Mesenchymal stem cell (in vitro differentiated cells and primary cell): ENCODE data around the gene CDC42BPG.

Experiments
- DNase-seq: peaks from one replicate; pipeline ENCODE4 v3.0.0-alpha.2; 2013
- H2AFZ ChIP-seq: one replicate; pipeline ENCODE4 v1.6.1; 2013; ENCODE audit warnings: low read depth, mild to moderate bottlenecking, control low read depth, inconsistent platforms, low read length, moderate library complexity
- H2AK5ac ChIP-seq: 2 replicates; pipeline ENCODE4 v1.6.1; 2013; ENCODE audit warnings: low read length, moderate library complexity, mild to moderate bottlenecking, inconsistent platforms; ENCODE audit not compliant: severe bottlenecking
- H2BK120ac ChIP-seq: one replicate; pipeline ENCODE4 v1.6.1; 2013; ENCODE audit warnings: low read depth, mild to moderate bottlenecking, inconsistent platforms, low read length, moderate library complexity
- H2BK12ac ChIP-seq, 2 experiments: one replicate each; pipeline ENCODE4 v1.6.1; 2013; ENCODE audit warnings: inconsistent platforms in 2 of 2, low read length in 2 of 2, mild to moderate bottlenecking in 2 of 2, moderate library complexity in 2 of 2, control low read depth in 1 of 2
- H2BK15ac ChIP-seq: one replicate; pipeline ENCODE4 v1.6.1; 2013; ENCODE audit warnings: mild to moderate bottlenecking, low read depth, inconsistent platforms; ENCODE audit not compliant: poor library complexity, severe bottlenecking
- H2BK5ac ChIP-seq: 2 replicates; pipeline ENCODE4 v1.6.1; 2013; ENCODE audit warnings: low read depth, mild to moderate bottlenecking, low read length, control low read depth, inconsistent platforms; ENCODE audit not compliant: poor library complexity, severe bottlenecking
- H3K14ac ChIP-seq, 2 experiments: one replicate each; pipeline ENCODE4 v1.6.1; 2013; ENCODE audit warnings: inconsistent platforms in 2 of 2, low read length in 2 of 2, control low read depth in 1 of 2, mild to moderate bottlenecking in 1 of 2, moderate library complexity in 1 of 2
- H3K18ac ChIP-seq, 2 experiments: one replicate each; pipeline ENCODE4 v1.6.1; 2013; ENCODE audit warnings: inconsistent platforms in 2 of 2, low read length in 2 of 2, control low read depth in 1 of 2, low read depth in 1 of 2, mild to moderate bottlenecking in 1 of 2
- H3K23ac ChIP-seq, 2 experiments: one replicate each; pipeline ENCODE4 v1.6.1; 2013; ENCODE audit warnings: inconsistent platforms in 2 of 2, low read length in 2 of 2, mild to moderate bottlenecking in 2 of 2, moderate library complexity in 2 of 2, control low read depth in 1 of 2
- H3K27ac ChIP-seq: 2 replicates; pipeline ENCODE4 v1.5.1; 2013; ENCODE audit warnings: mild to moderate bottlenecking, moderate library complexity, low read length, control low read depth, inconsistent platforms; ENCODE audit not compliant: poor library complexity, severe bottlenecking
- H3K27me3 ChIP-seq, 2 experiments: 2 replicates each; pipeline versions ENCODE4 v1.6.1 to v1.7.0; 2013; ENCODE audit warnings: low read length in 2 of 2, mild to moderate bottlenecking in 2 of 2, moderate library complexity in 2 of 2, control low read depth in 1 of 2, inconsistent platforms in 1 of 2; ENCODE audit not compliant: control insufficient read depth in 1 of 2, insufficient read depth in 1 of 2
- H3K36me3 ChIP-seq, 2 experiments: 2 replicates each; pipeline versions ENCODE4 v1.6.1 to v1.7.0; 2013; ENCODE audit warnings: low read length in 2 of 2, control low read depth in 1 of 2, inconsistent platforms in 1 of 2, low read depth in 1 of 2, mild to moderate bottlenecking in 1 of 2; ENCODE audit not compliant: insufficient read depth in 2 of 2, control insufficient read depth in 1 of 2
- H3K4ac ChIP-seq, 2 experiments: one replicate each; pipeline ENCODE4 v1.6.1; 2013; ENCODE audit warnings: inconsistent platforms in 2 of 2, low read length in 2 of 2, mild to moderate bottlenecking in 2 of 2, moderate library complexity in 2 of 2, control low read depth in 1 of 2, low read depth in 1 of 2
- H3K4me1 ChIP-seq: 2 replicates; pipeline ENCODE4 v1.6.1; 2013; ENCODE audit warnings: low read depth, low read length, control low read depth; ENCODE audit not compliant: control insufficient read depth, insufficient read depth
- H3K4me2 ChIP-seq: 2 replicates; pipeline ENCODE4 v1.6.1; 2013; ENCODE audit warnings: low read length, mild to moderate bottlenecking, inconsistent platforms; ENCODE audit not compliant: poor library complexity, severe bottlenecking
- H3K4me3 ChIP-seq, 2 experiments: 2 replicates each; pipeline versions ENCODE4 v1.5.1 to v1.7.0; 2013; ENCODE audit warnings: low read length in 2 of 2, mild to moderate bottlenecking in 2 of 2, control low read depth in 1 of 2, low read depth in 1 of 2; ENCODE audit not compliant: insufficient read depth in 1 of 2
- H3K79me1 ChIP-seq: replicated peaks from 2 replicates; pipeline ENCODE4 v1.6.1; 2013; ENCODE audit warnings: mild to moderate bottlenecking, control low read depth, low read length, inconsistent platforms; ENCODE audit not compliant: poor library complexity, severe bottlenecking
- H3K9ac ChIP-seq: 2 replicates; pipeline ENCODE4 v1.7.0; 2013; ENCODE audit warnings: mild to moderate bottlenecking, low read length, moderate library complexity
- H3K9me3 ChIP-seq: 2 replicates; pipeline ENCODE4 v1.7.0; 2013; ENCODE audit warnings: mild to moderate bottlenecking, low read length; ENCODE audit not compliant: control insufficient read depth
- H4K8ac ChIP-seq: one replicate; pipeline ENCODE4 v1.6.1; 2013; ENCODE audit warnings: inconsistent platforms, mild to moderate bottlenecking, low read length, moderate library complexity
- H4K91ac ChIP-seq: one replicate; pipeline ENCODE4 v1.6.1; 2013; ENCODE audit warnings: mild to moderate bottlenecking, low read length, inconsistent platforms
- WGBS: methylation state at CpG from one replicate; pipeline ENCODE4 v1.1.7; 2013; ENCODE audit warnings: mixed read lengths; 5-methylcytosine and 5-hydroxymethylcytosine counted together

Gene CDC42BPG

GRCh38 chr11:64868904-64869570, 24.6 kb upstream of the CDC42BPG start:
- Histone ChIP-seq H3K14ac (no peak overlapping the region), H3K18ac (peak overlapping the region; percentile 61 to 84), H3K4me1 (peaks cover 68% of the 10 kb centered on the region), H3K9ac (peak overlapping the region; percentile 76), H3K9me3 (no peaks in the 10 kb centered on the region), H3K36me3 (peaks cover 32 to 44% of the 10 kb centered on the region in 2 experiments), H2AFZ (no peak overlapping the region), H3K27ac (peak overlapping the region; percentile 92), H4K8ac (peak overlapping the region; percentile 75), H3K4me2 (peak overlapping the region; percentile 10), H3K79me1 (no peaks in the 10 kb centered on the region), H2BK15ac (no peak overlapping the region), H3K4ac (peak overlapping the region; percentile 51 to 71), H4K91ac (peak overlapping the region; percentile 77), H2AK5ac (peak overlapping the region; percentile 97), H3K4me3 (peak overlapping the region; percentile 11 to 51), H3K27me3 (no peaks in the 10 kb centered on the region), H2BK5ac (peak overlapping the region; percentile 81), H2BK120ac (peak overlapping the region; percentile 39), H3K23ac (no peak overlapping the region), H2BK12ac (peak overlapping the region in 1 of 2 experiments; percentile 68)
- WGBS: 16% methylated on average over 21 of the region's 21 CpGs
- DNase-seq: peak; percentile 95

- peak overlapping the region in 1 of 2 experiments; percentile 51 for H3K4ac ChIP-seq
- no peak overlapping the region for H3K14ac ChIP-seq
- peak overlapping the region in 1 of 2 experiments; percentile 81 for H2BK12ac ChIP-seq
- peak overlapping the region; percentile 81 for H2BK5ac ChIP-seq
- no peak overlapping the region for H3K4me2 ChIP-seq
- no peaks in the 10 kb centered on the region for H3K9me3 ChIP-seq
- H3K27ac ChIP-seq: peak overlapping the region; percentile 92
- no peaks in the 10 kb centered on the region for H3K79me1 ChIP-seq
- no peak overlapping the region for H2AFZ ChIP-seq
- H3K36me3 ChIP-seq: peaks cover 25 to 38% of the 10 kb centered on the region in 2 experiments
- peak overlapping the region; percentile 36 for H4K91ac ChIP-seq
- H3K4me1 ChIP-seq: peaks cover 74% of the 10 kb centered on the region
- no peak overlapping the region for H4K8ac ChIP-seq
- no peak overlapping the region for H3K9ac ChIP-seq
- H2BK120ac ChIP-seq: no peak overlapping the region
- no peak for DNase-seq
- H3K18ac ChIP-seq: peak overlapping the region in 1 of 2 experiments; percentile 19
- peak overlapping the region in 1 of 2 experiments; percentile 34 for H3K23ac ChIP-seq
- H3K4me3 ChIP-seq: no peak overlapping the region
- WGBS: 80% methylated on average over 27 of the region's 28 CpGs
- H3K27me3 ChIP-seq: no peaks in the 10 kb centered on the region
- H2AK5ac ChIP-seq: peak overlapping the region; percentile 91
- peak overlapping the region; percentile 44 for H2BK15ac ChIP-seq
Measured at GRCh38 chr11:64867748-64868462, 23.5 kb upstream of the CDC42BPG start.

- H3K4ac ChIP-seq: no peak overlapping the region
- H3K27me3 ChIP-seq: no peaks in the 10 kb centered on the region
- H2BK15ac ChIP-seq: no peak overlapping the region
- no peak for DNase-seq
- no peaks in the 10 kb centered on the region for H3K9me3 ChIP-seq
- H2BK12ac ChIP-seq: peak overlapping the region in 1 of 2 experiments; percentile 34
- WGBS: 100% methylated on average over 4 of the region's 4 CpGs
- H3K4me3 ChIP-seq: no peak overlapping the region
- H3K14ac ChIP-seq: no peak overlapping the region
- no peak overlapping the region for H3K18ac ChIP-seq
- H3K4me1 ChIP-seq: peaks cover 68% of the 10 kb centered on the region
- H2BK120ac ChIP-seq: no peak overlapping the region
- no peak overlapping the region for H3K23ac ChIP-seq
- no peak overlapping the region for H2AK5ac ChIP-seq
- no peaks in the 10 kb centered on the region for H3K79me1 ChIP-seq
- no peak overlapping the region for H2BK5ac ChIP-seq
- no peak overlapping the region for H4K91ac ChIP-seq
- H3K27ac ChIP-seq: peak overlapping the region; percentile 29
- no peak overlapping the region for H3K4me2 ChIP-seq
- H2AFZ ChIP-seq: no peak overlapping the region
- no peak overlapping the region for H4K8ac ChIP-seq
- H3K36me3 ChIP-seq: peaks cover 13 to 26% of the 10 kb centered on the region in 2 experiments
- H3K9ac ChIP-seq: peak overlapping the region; percentile 16
Measured at GRCh38 chr11:64866173-64866491, 21.7 kb upstream of the CDC42BPG start.
